Stimulated activated CD4-positive, alpha-beta T cell treated with anti-CD3 and anti-CD28 coated beads, Interleukin-2, amount 100 ng/mL, for 48 hours (primary cell): Measurements from ENCODE around the gene FSTL4.

ENCODE experiments used
- DNase-seq, 2 donors: peaks; one replicate each; pipeline ENCODE4 v3.0.0-alpha.2; 2020

FSTL4 gene

DNA sequence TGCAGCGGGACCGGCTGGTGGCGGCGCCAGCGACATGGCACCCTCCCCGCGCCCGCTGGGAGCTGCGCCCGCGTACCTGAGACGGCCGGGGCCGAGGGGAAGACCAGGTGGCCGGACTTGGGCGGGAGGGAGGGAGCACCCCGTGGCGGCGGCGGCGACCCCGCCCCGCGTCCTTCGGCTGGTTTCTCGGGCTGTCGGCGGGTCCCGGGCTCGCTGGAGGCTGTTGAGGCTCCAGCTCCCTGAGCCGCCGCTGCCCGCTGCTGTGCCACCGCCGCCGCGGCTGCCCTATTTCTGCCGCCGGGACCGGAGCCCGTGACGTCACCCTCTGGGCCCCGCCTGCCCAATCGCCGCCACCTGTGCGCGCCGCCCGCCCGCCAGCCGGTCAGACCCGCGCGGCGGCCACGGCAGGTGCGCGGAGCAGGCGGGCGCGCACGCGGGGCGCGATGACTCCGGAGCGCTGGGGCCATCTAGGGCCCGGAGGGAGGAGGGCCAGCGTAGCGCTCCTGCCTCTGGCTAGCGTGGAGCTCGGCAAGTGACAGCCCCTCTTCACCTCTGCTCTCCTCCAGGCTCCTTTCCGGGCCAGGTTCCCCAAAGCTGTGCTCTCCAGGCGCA is at the start of gene FSTL4:
Gene FSTL4, minus strand, starts transcription at position 293 of the 612 bp plus-strand sequence.
- peak; percentile 6 to 24 for DNase-seq

DNA sequence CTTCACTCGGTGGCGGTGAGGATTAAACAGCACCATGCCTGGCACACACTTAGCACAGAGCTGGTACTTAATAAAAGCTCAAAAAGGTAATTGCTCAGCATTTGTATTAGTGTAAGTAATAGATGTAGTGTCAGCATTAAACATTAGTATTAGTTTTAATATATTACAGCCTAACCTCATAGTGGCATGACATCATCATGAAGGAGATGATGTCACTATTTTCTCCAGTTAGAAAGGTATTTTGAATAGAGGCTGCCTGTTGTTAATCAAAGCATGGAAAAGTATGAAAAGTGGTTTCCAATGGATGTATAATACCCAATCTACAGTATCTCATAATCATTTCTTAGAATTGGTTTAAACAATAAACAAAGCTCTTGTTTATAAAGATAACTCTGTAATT is 49.0 kb upstream of the FSTL4 start:
- no peak for DNase-seq

- DNase-seq, result no peak
Measured at GRCh38 chr5:133658327-133658726, 46.0 kb upstream of the FSTL4 start.

GRCh38 chr5:133657036-133657435 is 44.7 kb upstream of the FSTL4 start:
- DNase-seq, result no peak

DNA sequence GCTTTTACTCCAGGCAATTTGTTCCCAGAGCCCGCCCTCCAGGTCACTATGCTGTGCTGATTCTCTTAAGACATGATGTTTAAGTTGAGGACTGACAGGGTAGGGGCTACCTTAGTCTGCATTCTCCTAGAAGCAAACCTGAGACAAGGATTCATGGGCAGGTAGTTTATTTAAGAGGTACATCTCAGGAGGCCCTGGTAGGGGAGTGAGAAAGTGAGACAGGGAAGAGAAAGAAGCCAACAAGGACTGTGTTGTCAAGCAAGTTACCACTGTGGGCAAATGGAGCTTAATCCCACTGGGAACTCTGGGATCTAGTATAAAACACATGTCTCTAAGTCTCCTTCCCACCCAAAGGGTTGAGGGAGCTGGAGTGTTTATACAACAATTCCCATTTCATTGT is 43.6 kb upstream of the FSTL4 start:
- DNase-seq, result no peak

- DNase-seq, result no peak
Measured at GRCh38 chr5:133653760-133654049, 41.4 kb upstream of the FSTL4 start.

DNA sequence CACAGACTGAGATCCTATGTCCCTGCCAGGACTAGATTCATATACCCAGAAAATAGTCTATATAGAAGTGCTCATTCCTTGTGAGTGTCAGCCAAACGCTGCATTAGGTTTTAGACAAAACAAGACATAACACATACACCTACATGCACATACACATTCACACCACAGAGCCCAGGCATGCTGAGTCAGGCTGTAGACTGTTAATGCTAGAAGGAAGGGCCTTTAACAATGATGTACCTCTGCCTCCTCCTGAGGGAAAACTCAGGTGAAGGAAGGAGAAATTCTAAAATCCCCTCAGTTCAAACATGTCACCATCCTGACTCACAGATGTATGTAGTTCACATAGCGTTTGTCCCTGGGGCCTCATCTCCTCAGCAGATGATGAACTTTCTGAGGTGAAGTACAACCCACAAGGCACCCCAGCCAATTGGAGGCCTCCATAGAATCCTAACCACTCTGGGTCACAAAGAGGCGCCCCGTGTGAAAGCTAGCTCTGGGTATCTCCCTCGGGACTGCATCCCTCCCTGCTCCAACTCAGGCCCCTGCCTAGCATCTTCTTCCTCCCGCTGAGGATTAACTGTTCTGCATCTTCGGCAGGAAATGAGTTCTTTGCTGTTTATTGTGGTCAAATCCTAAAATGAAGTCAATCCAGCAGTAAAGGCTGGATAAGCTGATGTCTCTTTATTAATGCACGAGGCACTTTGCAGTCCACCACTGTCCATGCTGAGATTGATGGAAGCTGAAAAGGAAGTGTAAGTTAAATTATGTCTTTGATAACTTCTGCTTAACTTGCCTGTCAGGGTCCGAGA is 40.8 kb upstream of the FSTL4 start:
- DNase-seq, result no peak

DNA sequence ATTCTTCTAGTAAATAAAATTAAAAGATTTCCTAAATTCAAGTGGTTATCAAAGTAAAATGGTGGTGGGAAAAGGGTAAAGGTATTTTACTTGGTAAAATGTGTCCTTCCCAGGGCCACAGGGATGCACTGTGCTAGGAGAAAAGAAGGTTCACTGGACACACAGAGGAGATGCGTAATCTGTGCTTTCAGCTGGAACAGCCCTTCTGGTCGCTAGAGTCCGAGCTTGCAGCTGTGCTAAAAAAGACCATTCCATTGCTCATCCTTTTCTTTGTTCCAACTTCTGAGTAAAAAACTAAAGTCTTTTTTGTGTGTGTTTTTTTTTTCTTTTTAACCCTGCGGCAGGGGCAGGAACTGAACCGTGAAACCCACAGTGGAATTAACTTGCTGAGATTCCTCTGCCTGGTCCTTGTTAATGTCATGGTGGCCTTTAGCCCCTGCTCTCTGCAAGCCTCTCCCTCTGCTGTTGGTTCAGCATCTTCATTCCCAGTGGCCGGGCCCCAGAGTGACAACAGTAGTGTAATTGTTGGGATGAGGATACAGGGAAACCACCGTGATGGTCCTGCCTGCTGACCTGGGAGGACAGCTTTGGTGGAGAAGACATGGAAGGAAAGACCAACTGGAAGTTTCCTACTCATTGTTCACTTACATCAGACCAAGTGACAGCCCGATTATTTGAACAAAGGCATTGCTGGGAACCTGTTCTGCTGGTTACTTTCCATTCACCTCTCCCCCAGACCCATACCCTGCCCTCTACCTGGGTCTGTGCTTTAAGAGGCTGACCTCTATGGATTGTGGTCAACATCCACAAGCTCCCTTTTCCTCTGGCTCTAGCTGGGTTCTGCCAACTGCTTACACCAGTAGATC is 31.9 kb upstream of the FSTL4 start:
- no peak for DNase-seq

- DNase-seq, result no peak
Measured at GRCh38 chr5:133643365-133643764, 31.0 kb upstream of the FSTL4 start.

- no peak for DNase-seq
Measured at GRCh38 chr5:133642153-133642722, 29.9 kb upstream of the FSTL4 start.

GRCh38 chr5:133641683-133642082 is 29.3 kb upstream of the FSTL4 start:
- no peak for DNase-seq

- no peak for DNase-seq
Measured at GRCh38 chr5:133639850-133640528, 27.6 kb upstream of the FSTL4 start.

GRCh38 chr5:133638436-133638835 is 26.1 kb upstream of the FSTL4 start:
- DNase-seq, result no peak

GRCh38 chr5:133637206-133637605 is 24.9 kb upstream of the FSTL4 start:
- DNase-seq, result no peak

- DNase-seq, result no peak
Measured at GRCh38 chr5:133635051-133635450, 22.7 kb upstream of the FSTL4 start.

DNA sequence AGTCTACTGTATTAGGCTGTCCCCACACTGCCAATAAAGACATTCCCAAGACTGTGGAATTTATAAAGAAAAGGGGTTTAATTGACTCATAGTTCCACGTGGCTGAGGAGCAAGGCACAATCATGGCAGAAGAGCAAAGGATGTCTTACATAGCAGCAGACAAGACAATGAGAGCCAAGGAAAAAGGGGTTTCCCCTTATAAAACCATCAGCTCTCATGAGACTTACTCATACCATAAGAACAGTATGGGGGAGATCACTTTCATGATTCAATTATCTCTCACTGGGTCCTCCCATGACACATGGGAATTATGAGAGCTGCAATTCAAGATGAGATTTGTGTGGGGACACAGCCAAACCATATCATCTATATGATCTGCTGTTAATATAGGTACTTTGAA is 14.8 kb upstream of the FSTL4 start:
- no peak for DNase-seq

- DNase-seq, result no peak
Measured at GRCh38 chr5:133624316-133624715, 12.0 kb upstream of the FSTL4 start.

- no peak for DNase-seq
Measured at GRCh38 chr5:133618141-133618540, 5.8 kb upstream of the FSTL4 start.

- no peak for DNase-seq
Measured at GRCh38 chr5:133613743-133614142, 1.4 kb upstream of the FSTL4 start.

DNA sequence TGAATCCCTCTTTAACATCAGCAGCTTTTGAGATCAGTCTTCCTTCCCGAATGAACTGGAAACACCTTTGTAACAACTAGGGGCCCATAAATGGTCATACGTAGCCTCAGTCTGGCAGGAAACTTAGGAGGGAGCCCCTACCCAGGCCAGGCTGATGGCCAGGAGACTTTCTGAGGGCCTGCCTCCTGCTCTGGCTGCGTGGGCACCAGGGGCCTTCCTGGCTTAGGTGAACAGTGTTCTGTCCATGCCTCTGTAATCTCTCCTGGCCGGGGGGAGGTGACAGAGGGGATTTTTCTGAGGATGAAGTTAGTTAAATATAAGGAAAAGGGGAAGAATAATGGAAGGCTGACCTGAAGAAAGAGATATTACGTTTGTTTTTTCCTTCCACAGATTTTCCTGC is 843 bp upstream of the FSTL4 start:
- DNase-seq, result no peak

GRCh38 chr5:133611357-133612248 is 738 bp downstream of the FSTL4 start:
- DNase-seq, result no peak
